ENCODE data around the gene CSNK1G3.

CSNK1G3 gene

DNA sequence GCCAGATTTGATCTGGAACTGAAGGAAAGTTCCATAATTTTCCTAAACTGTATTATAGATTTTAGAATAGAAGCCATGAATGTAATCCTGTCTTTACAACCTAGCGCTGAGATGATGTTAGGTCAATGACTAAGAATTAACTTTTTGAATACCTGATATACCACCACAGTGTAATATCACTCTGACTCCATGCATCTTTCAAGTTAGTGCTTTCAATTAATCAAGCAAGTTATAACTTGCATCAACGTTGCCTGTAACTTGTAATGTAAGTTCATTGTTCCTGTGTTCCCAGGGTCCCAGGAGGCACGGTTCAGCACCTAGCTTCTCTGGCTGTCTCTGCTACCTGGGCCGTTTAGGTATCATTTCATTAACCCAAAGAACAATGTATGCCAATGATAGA lies 139.3 kb downstream of the CSNK1G3 start:
- DNase-seq = no peak

- DNase-seq = no peak
These were observed 147.0 kb downstream of the CSNK1G3 start for GRCh38 chr5:123659011-123659410.

- DNase-seq = no peak
These were observed 147.5 kb downstream of the CSNK1G3 start for GRCh38 chr5:123659495-123659894.

GRCh38 chr5:123664961-123665360 lies 153.0 kb downstream of the CSNK1G3 start:
- DNase-seq = no peak

DNA sequence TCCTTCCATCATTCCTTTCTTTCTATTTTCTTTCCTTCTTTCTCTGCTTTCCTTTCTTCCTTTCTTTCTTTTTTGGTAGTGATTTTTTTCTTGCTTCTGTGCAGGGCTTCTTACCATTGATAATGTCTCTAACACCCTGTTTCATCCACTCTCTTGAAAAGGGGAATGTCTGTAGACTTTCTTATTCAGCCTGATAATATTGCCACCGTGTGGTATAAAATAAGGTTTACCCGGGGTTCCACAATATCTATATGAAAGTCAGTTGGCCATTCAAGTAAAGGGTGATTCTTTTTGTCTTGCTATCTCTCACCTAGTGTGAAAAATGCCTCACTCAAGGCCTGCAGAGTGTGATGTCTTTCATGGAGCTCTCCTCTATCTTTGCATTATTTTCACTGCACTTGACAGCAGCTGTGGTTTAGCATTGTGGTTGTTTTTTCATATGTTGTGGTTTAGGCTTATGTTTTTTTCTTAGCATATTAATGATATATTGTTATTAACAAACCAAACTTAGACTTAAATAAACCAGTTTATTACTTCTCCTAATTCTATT lies 153.9 kb downstream of the CSNK1G3 start:
- DNase-seq = no peak
